ENCODE data around the gene SKA2.

DNA sequence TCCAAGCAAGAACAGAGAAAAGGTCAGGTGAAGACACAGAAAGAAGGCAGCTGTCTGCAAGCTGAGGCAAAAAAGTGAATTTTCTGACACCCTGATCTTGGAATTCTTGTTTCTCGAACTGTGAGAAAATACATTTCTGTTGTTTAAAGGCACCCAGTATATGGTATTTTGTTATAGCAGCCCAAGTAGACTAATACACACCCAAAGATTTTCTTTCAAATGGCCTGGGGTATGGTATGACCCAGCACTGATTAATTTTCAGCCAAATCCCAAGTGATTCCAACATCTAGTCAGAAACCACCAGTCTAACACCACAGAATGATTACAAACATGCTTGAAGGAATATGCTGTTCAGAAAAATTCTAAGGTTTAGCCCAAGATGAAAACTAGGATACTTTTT is 85.1 kb downstream of the SKA2 start:
- TF ChIP-seq POLR2A (IDR thresholded peaks at IDR 0.05; ENCODE audit: low read length) (no peak), GATA1 (IDR thresholded peaks at IDR 0.05; ENCODE audit: low read depth, low read length) (no peak)
